Upper lobe of left lung (tissue), 4 donors: ENCODE measurements around the gene AKIRIN2.

ENCODE experiments used
- CTCF ChIP-seq, 6 experiments: fragments of 450-650 bp in 4 of 6; fragments of 200-600 bp in 2 of 6; sonication (generic) in 2 of 6; IDR thresholded peaks; one replicate each; pipeline ENCODE4 v1.5.1; 2016 to 2019; ENCODE audit warnings: antibody characterized with exemption in 6 of 6
- POLR2A ChIP-seq, 4 donors: fragments of 450-650 bp; IDR thresholded peaks; one replicate each; pipeline ENCODE4 v1.5.1; 2016 to 2017; ENCODE audit warnings: antibody characterized with exemption in 4 of 4, mild to moderate bottlenecking in 2 of 4

GRCh38 chr6:87687296-87687695, 14.7 kb downstream of the AKIRIN2 start:
- TF ChIP-seq CTCF (IDR thresholded peaks at IDR 0.05) (no peak), POLR2A (IDR thresholded peaks at IDR 0.05) (no peak)
